Esophagus muscularis mucosa (tissue), 4 donors: ENCODE measurements around the gene PLOD1. TPM values are rescaled to one million over a fixed set of nuclear protein-coding genes. Genes with fewer than 3 reads are reported as not detected.

ENCODE experiments used
- DNase-seq: peaks from one replicate; pipeline ENCODE4 v3.0.0-alpha.2; 2017; ENCODE audit errors: extremely low spot score
- H3K27ac ChIP-seq, 4 donors: fragments of 200-600 bp; sonication (generic); replicated peaks in 1 of 4; 1 replicate in 3 of 4; 2 replicates in 1 of 4; pipeline ENCODE4 v1.5.1; 2016 to 2019; ENCODE audit warnings: mild to moderate bottlenecking in 1 of 4
- H3K27me3 ChIP-seq, 4 donors: fragments of 200-600 bp; sonication (generic); one replicate each; pipeline versions ENCODE4 v1.5.1 to v1.6.0; 2016 to 2019
- H3K36me3 ChIP-seq, 4 donors: fragments of 200-600 bp; sonication (generic); one replicate each; pipeline ENCODE4 v1.5.1; 2016 to 2019
- H3K4me1 ChIP-seq, 4 donors: fragments of 200-600 bp; sonication (generic); one replicate each; pipeline ENCODE4 v1.5.1; 2016 to 2019
- H3K4me3 ChIP-seq, 4 donors: fragments of 200-600 bp; sonication (generic); 1 replicate in 2 of 4; 2 replicates in 2 of 4; pipeline ENCODE4 v1.5.1; 2016 to 2019; ENCODE audit warnings: mild to moderate bottlenecking in 4 of 4, moderate library complexity in 1 of 4
- H3K9me3 ChIP-seq, 4 donors: fragments of 200-600 bp; sonication (generic); 1 replicate in 3 of 4; 2 replicates in 1 of 4; pipeline ENCODE4 v1.5.1; 2016 to 2019
- CTCF ChIP-seq, 3 experiments: fragments of 200-600 bp in 2 of 3; fragments of 450-650 bp in 1 of 3; sonication (generic) in 2 of 3; IDR thresholded peaks; one replicate each; pipeline ENCODE4 v1.5.1; 2017 to 2019; ENCODE audit warnings: antibody characterized with exemption in 3 of 3, mild to moderate bottlenecking in 2 of 3, moderate library complexity in 1 of 3
- EP300 ChIP-seq: sonication (generic); formaldehyde crosslinking; IDR thresholded peaks from one replicate; pipeline ENCODE4 v1.6.1; 2017; ENCODE audit warnings: antibody characterized with exemption
- POLR2A ChIP-seq: fragments of 450-650 bp; IDR thresholded peaks from one replicate; pipeline ENCODE4 v1.6.1; 2017; ENCODE audit warnings: antibody characterized with exemption, moderate library complexity, mild to moderate bottlenecking, low read depth
- POLR2AphosphoS5 ChIP-seq, 2 donors: sonication (generic); formaldehyde crosslinking; IDR thresholded peaks; one replicate each; pipeline ENCODE4 v1.6.1; 2017; ENCODE audit warnings: antibody characterized with exemption in 2 of 2
- WGBS: methylation state at CpG from one replicate; pipeline ENCODE4 v1.1.5; 2018; 5-methylcytosine and 5-hydroxymethylcytosine counted together
- intact Hi-C: fragments of 100-400 bp; cut with DNase I; formaldehyde crosslinking; loops from one replicate; pipeline ENCODE4 v1.15.1; 2023
- total RNA-seq, 4 donors: library from RNA; depleted of rRNA; stranded (reverse); fragments of >200 nt; gene quantifications; one replicate each; pipeline versions ENCODE4 v1.1.0 to v1.2.1, GENCODE V29; 2016

Gene PLOD1
- total RNA-seq, 4 donors from 2014 or later, result 67.5 to 111 (median 75.0) TPM

DNA sequence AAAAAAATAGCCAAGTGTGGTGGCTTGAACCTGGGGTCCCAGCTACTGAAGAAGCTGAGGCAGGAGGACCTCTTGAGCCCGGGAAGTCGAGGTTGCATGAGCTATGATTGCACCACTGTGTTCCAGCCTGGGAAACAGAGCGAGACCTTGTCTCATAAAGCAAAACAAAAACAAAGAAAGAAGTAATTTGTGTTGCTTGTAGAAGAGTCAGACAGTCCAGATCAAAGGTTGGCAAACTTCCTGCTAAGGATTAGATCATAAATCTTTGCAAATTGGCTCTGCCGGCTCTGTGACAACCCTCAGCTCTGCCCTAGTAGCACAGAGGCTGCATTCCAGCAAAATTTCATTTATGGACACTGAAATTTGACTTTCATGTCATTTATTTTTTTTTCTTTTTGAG, 26.7 kb downstream of the PLOD1 start:
- no peak for TF ChIP-seq EP300
- Histone ChIP-seq H3K27ac (peak overlapping the region; percentile 3 to 22 (median 10)), H3K36me3 (peaks cover 78 to 100% (median 98%) of the 10 kb centered on the region in 4 donors), H3K27me3 (no peaks in the 10 kb centered on the region), H3K9me3 (no peaks in the 10 kb centered on the region), H3K4me1 (peaks cover 0 to 12% (median 8%) of the 10 kb centered on the region in 4 donors), H3K4me3 (no peak overlapping the region)
- intact Hi-C loops, result no loop called here
- WGBS, result 54% methylated on average over 4 of the region's 4 CpGs
- DNase-seq, result no peak

DNA sequence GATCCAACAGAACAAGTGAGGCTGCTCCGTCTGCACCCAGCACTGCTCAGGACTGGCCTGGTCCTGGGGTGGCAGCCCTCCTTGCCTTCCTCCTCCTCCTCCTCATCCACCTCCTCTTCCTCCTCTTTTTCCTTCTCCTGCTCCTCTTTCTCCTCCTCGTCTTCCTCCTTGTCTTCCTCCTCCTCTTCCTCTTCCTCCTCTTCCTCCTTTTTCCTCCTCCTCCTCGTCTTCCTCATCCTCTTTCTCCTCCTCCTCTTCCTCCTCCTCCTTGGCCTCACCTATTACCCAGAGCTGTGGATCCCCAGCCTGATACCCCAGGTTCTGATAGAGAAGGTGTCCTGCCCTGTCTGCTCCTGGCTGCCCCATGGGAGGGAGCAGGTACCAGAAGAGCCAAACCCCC, 29.1 kb downstream of the PLOD1 start:
- no peak for DNase-seq
- TF ChIP-seq POLR2A (no peak), POLR2AphosphoS5 (IDR thresholded peaks at IDR 0.05) (no peak), EP300 (no peak), CTCF (IDR thresholded peaks at IDR 0.05) (no peak)
- Histone ChIP-seq H3K27me3 (no peaks in the 10 kb centered on the region), H3K9me3 (no peaks in the 10 kb centered on the region), H3K4me3 (no peak overlapping the region), H3K27ac (no peak overlapping the region), H3K4me1 (peaks cover 0 to 12% (median 8%) of the 10 kb centered on the region in 4 donors), H3K36me3 (peaks cover 60 to 100% (median 96%) of the 10 kb centered on the region in 4 donors)
- intact Hi-C loops, result no loop called here
- WGBS, result 80% methylated on average over 3 of the region's 3 CpGs

GRCh38 chr1:11964656-11965055, 30.1 kb downstream of the PLOD1 start:
- Histone ChIP-seq H3K4me1 (peaks cover 0 to 12% (median 8%) of the 10 kb centered on the region in 4 donors), H3K27me3 (no peaks in the 10 kb centered on the region), H3K27ac (no peak overlapping the region), H3K4me3 (no peak overlapping the region), H3K36me3 (peaks cover 49 to 100% (median 95%) of the 10 kb centered on the region in 4 donors), H3K9me3 (no peaks in the 10 kb centered on the region)
- TF ChIP-seq CTCF (IDR thresholded peaks at IDR 0.05) (no peak), POLR2AphosphoS5 (IDR thresholded peaks at IDR 0.05) (no peak), EP300 (no peak), POLR2A (no peak)
- WGBS, result 92% methylated on average over 12 of the region's 12 CpGs
- intact Hi-C loops, result loop anchor here (5.0 kb wide), 1 partner anchor 127 kb away; no protein-coding TSS in a partner anchor
- no peak for DNase-seq

- H3K9me3 ChIP-seq, result no peaks in the 10 kb centered on the region
- no peaks in the 10 kb centered on the region for H3K27me3 ChIP-seq
- no peak for DNase-seq
- no peak for TF ChIP-seq EP300
- TF ChIP-seq CTCF (IDR thresholded peaks at IDR 0.05), result peak in 2 of 3 experiments; percentile 14 to 48
- no peak overlapping the region for H3K4me3 ChIP-seq
- 44% methylated on average over 6 of the region's 6 CpGs for WGBS
- no peak overlapping the region for H3K27ac ChIP-seq
- intact Hi-C loops, result loop anchor here (5.0 kb wide), 1 partner anchor 130 kb away; no protein-coding TSS in a partner anchor
- peaks cover 32 to 98% (median 86%) of the 10 kb centered on the region in 4 donors for H3K36me3 ChIP-seq
- no peaks in the 10 kb centered on the region for H3K4me1 ChIP-seq
These were observed 32.6 kb downstream of the PLOD1 start for GRCh38 chr1:11967028-11967547.

DNA sequence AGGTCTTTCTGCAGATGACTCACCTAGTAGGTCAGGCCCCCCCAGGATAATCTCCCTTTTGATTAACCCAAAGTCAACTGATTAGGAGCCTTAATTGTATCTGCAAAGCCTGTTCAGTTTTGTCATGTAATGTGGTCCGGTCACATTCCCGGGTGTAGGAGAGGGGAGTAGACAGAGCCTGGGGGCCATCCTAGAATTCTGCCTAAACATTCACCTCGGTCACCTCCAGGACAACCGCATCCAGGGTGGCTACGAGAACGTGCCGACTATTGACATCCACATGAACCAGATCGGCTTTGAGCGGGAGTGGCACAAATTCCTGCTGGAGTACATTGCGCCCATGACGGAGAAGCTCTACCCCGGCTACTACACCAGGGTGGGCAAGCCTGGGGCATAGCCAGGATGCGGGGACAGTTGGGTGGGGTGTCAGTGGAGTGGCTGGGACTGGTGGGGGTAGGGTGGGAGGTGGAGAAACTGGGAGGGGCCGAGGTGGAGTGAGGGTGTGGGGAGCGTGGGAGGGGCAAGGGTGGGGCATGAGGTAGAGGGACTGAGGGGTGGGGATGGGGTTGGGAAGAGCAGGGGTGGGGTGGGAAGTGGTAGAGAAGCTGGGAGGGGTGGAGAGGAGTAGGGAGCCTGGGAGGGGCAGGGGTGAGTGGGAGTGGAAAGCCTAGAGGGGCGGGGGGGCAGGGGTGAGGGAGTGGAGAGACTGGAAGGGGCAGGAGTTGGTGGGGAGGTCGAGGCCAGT, 36.1 kb downstream of the PLOD1 start:
- Histone ChIP-seq H3K27me3 (no peaks in the 10 kb centered on the region), H3K4me3 (no peak overlapping the region), H3K27ac (no peak overlapping the region), H3K36me3 (peaks cover 27 to 98% (median 87%) of the 10 kb centered on the region in 4 donors), H3K9me3 (no peaks in the 10 kb centered on the region), H3K4me1 (no peaks in the 10 kb centered on the region)
- intact Hi-C loops, result no loop called here
- TF ChIP-seq POLR2AphosphoS5 (IDR thresholded peaks at IDR 0.05) (no peak), POLR2A (no peak), CTCF (IDR thresholded peaks at IDR 0.05) (no peak), EP300 (no peak)
- 88% methylated on average over 16 of the region's 17 CpGs for WGBS
- DNase-seq, result no peak
